Measurements from ENCODE around the gene NUP205. TPM values are rescaled to one million over a fixed set of nuclear protein-coding genes. Genes with fewer than 3 reads are reported as not detected.

The NUP205 gene
- total RNA-seq, 1 experiment from 2014 or later: 171 TPM

DNA sequence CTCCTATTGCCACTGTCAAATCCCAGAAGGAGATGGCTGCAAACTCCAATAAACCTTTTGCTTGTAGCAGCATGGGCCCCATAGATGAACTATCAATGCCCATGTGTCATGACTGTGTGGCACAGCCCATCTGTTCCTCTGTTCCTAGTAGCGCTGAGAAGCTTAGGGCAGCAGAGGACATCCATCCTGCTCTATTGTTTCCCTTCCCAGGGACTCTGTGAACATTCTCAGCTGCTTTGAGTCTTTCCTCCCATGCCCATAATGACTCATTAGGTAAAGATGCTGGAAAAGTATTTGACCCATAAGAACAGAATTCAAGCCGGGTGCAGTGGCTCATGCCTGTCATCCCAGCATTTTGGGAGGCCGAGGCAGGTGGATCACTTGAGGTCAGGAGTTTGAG is 132.8 kb downstream of the NUP205 start:
- Mint-ChIP-seq H3K36me3 (peaks cover 8% of the 10 kb centered on the region), H3K27ac (no peak overlapping the region), H3K4me1 (no peaks in the 10 kb centered on the region), H3K27me3 (ENCODE audit: low read depth) (no peaks in the 10 kb centered on the region), H3K9me3 (no peaks in the 10 kb centered on the region), H3K4me3 (no peak overlapping the region)
- ChIA-PET CTCF (interaction anchor here (2.7 kb wide), 1 partner anchor 17 kb away, joined by 8 read pairs; no protein-coding TSS in a partner anchor), POLR2A (no interaction called here)
- TF ChIP-seq FOXP1 (CRISPR knock-in tag; IDR thresholded peaks at IDR 0.05; ENCODE audit: borderline replicate concordance) (no peak), SOX15 (CRISPR knock-in tag; IDR thresholded peaks at IDR 0.05) (no peak), TCF7 (CRISPR knock-in tag; IDR thresholded peaks at IDR 0.05; ENCODE audit: low read depth) (no peak), ZNF423 (CRISPR knock-in tag; IDR thresholded peaks at IDR 0.05) (no peak), IRF2 (CRISPR knock-in tag; IDR thresholded peaks at IDR 0.05; ENCODE audit: borderline replicate concordance, low read depth) (no peak), TEAD4 (CRISPR knock-in tag; IDR thresholded peaks at IDR 0.05) (no peak), ZNF425 (CRISPR knock-in tag; conservative IDR thresholded peaks at IDR 0.05) (no peak), NR2C2 (CRISPR knock-in tag; IDR thresholded peaks at IDR 0.05) (no peak), ZNF263 (CRISPR knock-in tag; IDR thresholded peaks at IDR 0.05; ENCODE audit: low read depth) (no peak), ATF6 (CRISPR knock-in tag; IDR thresholded peaks at IDR 0.05) (no peak), ETV6 (CRISPR knock-in tag; IDR thresholded peaks at IDR 0.05) (no peak), JAZF1 (CRISPR knock-in tag; IDR thresholded peaks at IDR 0.05) (no peak), KAT7 (CRISPR knock-in tag; IDR thresholded peaks at IDR 0.05; ENCODE audit: borderline replicate concordance) (no peak)
- TF ChIP-seq, protein P1, sequence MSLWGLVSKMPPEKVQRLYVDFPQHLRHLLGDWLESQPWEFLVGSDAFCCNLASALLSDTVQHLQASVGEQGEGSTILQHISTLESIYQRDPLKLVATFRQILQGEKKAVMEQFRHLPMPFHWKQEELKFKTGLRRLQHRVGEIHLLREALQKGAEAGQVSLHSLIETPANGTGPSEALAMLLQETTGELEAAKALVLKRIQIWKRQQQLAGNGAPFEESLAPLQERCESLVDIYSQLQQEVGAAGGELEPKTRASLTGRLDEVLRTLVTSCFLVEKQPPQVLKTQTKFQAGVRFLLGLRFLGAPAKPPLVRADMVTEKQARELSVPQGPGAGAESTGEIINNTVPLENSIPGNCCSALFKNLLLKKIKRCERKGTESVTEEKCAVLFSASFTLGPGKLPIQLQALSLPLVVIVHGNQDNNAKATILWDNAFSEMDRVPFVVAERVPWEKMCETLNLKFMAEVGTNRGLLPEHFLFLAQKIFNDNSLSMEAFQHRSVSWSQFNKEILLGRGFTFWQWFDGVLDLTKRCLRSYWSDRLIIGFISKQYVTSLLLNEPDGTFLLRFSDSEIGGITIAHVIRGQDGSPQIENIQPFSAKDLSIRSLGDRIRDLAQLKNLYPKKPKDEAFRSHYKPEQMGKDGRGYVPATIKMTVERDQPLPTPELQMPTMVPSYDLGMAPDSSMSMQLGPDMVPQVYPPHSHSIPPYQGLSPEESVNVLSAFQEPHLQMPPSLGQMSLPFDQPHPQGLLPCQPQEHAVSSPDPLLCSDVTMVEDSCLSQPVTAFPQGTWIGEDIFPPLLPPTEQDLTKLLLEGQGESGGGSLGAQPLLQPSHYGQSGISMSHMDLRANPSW (CRISPR knock-in tag; conservative IDR thresholded peaks at IDR 0.05; ENCODE audit: low read depth): no peak
- TF ChIP-seq, protein P2, sequence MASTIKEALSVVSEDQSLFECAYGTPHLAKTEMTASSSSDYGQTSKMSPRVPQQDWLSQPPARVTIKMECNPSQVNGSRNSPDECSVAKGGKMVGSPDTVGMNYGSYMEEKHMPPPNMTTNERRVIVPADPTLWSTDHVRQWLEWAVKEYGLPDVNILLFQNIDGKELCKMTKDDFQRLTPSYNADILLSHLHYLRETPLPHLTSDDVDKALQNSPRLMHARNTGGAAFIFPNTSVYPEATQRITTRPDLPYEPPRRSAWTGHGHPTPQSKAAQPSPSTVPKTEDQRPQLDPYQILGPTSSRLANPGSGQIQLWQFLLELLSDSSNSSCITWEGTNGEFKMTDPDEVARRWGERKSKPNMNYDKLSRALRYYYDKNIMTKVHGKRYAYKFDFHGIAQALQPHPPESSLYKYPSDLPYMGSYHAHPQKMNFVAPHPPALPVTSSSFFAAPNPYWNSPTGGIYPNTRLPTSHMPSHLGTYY (CRISPR knock-in tag; IDR thresholded peaks at IDR 0.05): no peak
- TF ChIP-seq, protein P3, sequence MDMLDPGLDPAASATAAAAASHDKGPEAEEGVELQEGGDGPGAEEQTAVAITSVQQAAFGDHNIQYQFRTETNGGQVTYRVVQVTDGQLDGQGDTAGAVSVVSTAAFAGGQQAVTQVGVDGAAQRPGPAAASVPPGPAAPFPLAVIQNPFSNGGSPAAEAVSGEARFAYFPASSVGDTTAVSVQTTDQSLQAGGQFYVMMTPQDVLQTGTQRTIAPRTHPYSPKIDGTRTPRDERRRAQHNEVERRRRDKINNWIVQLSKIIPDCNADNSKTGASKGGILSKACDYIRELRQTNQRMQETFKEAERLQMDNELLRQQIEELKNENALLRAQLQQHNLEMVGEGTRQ (CRISPR knock-in tag; IDR thresholded peaks at IDR 0.05): no peak
- TF ChIP-seq, protein P4, sequence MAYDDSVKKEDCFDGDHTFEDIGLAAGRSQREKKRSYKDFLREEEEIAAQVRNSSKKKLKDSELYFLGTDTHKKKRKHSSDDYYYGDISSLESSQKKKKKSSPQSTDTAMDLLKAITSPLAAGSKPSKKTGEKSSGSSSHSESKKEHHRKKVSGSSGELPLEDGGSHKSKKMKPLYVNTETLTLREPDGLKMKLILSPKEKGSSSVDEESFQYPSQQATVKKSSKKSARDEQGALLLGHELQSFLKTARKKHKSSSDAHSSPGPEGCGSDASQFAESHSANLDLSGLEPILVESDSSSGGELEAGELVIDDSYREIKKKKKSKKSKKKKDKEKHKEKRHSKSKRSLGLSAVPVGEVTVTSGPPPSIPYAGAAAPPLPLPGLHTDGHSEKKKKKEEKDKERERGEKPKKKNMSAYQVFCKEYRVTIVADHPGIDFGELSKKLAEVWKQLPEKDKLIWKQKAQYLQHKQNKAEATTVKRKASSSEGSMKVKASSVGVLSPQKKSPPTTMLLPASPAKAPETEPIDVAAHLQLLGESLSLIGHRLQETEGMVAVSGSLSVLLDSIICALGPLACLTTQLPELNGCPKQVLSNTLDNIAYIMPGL (CRISPR knock-in tag; IDR thresholded peaks at IDR 0.05): no peak
- TF ChIP-seq, protein P5, sequence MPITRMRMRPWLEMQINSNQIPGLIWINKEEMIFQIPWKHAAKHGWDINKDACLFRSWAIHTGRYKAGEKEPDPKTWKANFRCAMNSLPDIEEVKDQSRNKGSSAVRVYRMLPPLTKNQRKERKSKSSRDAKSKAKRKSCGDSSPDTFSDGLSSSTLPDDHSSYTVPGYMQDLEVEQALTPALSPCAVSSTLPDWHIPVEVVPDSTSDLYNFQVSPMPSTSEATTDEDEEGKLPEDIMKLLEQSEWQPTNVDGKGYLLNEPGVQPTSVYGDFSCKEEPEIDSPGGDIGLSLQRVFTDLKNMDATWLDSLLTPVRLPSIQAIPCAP (CRISPR knock-in tag; IDR thresholded peaks at IDR 0.05): no peak
- ATAC-seq: no peak
- DNase-seq (ENCODE audit: low spot score): no peak

Data from WTC11 (cell line).